B cell (primary cell): Measurements from ENCODE around the gene TMSB4Y. TPM values are rescaled to one million over a fixed set of nuclear protein-coding genes. Genes with fewer than 3 reads are reported as not detected.

Experiments
- ATAC-seq: fragments of 200-7000 bp; cut with Tn5 transposase; one replicate; pipeline ENCODE4 v1.10.0; 2021; ENCODE audit warnings: low read depth, mild to moderate bottlenecking, moderate number of reproducible peaks, moderate library complexity
- CTCF ChIA-PET: fragments of 350-600 bp; sonication (Branson Sonifier 250); formaldehyde crosslinking; loops from one replicate; lab custom pipeline; 2021; ENCODE audit warnings: antibody characterized with exemption, inconsistent platforms; lab: Charles Lee
- POLR2A ChIA-PET: fragments of 350-600 bp; sonication (Branson Sonifier 250); formaldehyde crosslinking; loops from one replicate; lab custom pipeline; 2021; ENCODE audit warnings: antibody characterized with exemption; lab: Charles Lee
- DNase-seq: peaks from one replicate; pipeline ENCODE4 v3.0.0; 2013
- H2AFZ ChIP-seq: 2 replicates; pipeline ENCODE4 v1.6.1; 2012; ENCODE audit warnings: mild to moderate bottlenecking, low read depth, low read length; ENCODE audit not compliant: insufficient read depth, poor library complexity, severe bottlenecking
- H3K27ac ChIP-seq, 2 donors: 1 replicate in 1 of 2; 2 replicates in 1 of 2; pipeline ENCODE4 v1.5.1; 2012 to 2013; ENCODE audit warnings: low read length in 2 of 2, mild to moderate bottlenecking in 2 of 2, moderate library complexity in 1 of 2
- H3K27me3 ChIP-seq, 4 experiments: fragments of 200-600 bp in 1 of 4; sonication (generic) in 1 of 4; replicated peaks in 1 of 4; 1 replicate in 2 of 4; 2 replicates in 2 of 4; pipeline versions ENCODE4 v1.6.1 to v1.7.0; 2013 to 2016; ENCODE audit warnings: low read length in 3 of 4, mild to moderate bottlenecking in 2 of 4, mixed read lengths in 1 of 4, moderate library complexity in 1 of 4; ENCODE audit not compliant: insufficient read depth in 4 of 4, control insufficient read depth in 3 of 4; ENCODE audit errors: control extremely low read depth in 1 of 4
- H3K36me3 ChIP-seq, 2 experiments: replicated peaks in 1 of 2; 1 replicate in 1 of 2; 2 replicates in 1 of 2; pipeline versions ENCODE4 v1.6.1 to v1.7.1; 2013; ENCODE audit warnings: low read length in 1 of 2; ENCODE audit not compliant: insufficient read depth in 2 of 2, control insufficient read depth in 1 of 2; ENCODE audit errors: control extremely low read depth in 1 of 2, extremely low read depth in 1 of 2
- H3K4me1 ChIP-seq, 2 donors: fragments of 200-600 bp in 1 of 2; sonication (generic) in 1 of 2; 1 replicate in 1 of 2; 2 replicates in 1 of 2; pipeline versions ENCODE4 v1.5.1 to v1.6.1; 2013 to 2017; ENCODE audit warnings: low read length in 2 of 2; ENCODE audit not compliant: control insufficient read depth in 2 of 2, insufficient read depth in 2 of 2
- H3K4me2 ChIP-seq: replicated peaks from 2 replicates; pipeline ENCODE3; 2012; ENCODE audit warnings: mild to moderate bottlenecking, low read depth, low read length; ENCODE audit not compliant: poor library complexity, severe bottlenecking
- H3K4me3 ChIP-seq, 5 experiments: fragments of 200-600 bp in 1 of 5; sonication (generic) in 1 of 5; 1 replicate in 3 of 5; 2 replicates in 2 of 5; pipeline versions ENCODE4 v1.5.1 to v1.7.0; 2011 to 2016; ENCODE audit warnings: low read length in 4 of 5, mild to moderate bottlenecking in 4 of 5, low read depth in 2 of 5, control low read depth in 1 of 5, moderate library complexity in 1 of 5; ENCODE audit not compliant: insufficient read depth in 1 of 5; ENCODE audit errors: control extremely low read depth in 1 of 5, extremely low read depth in 1 of 5
- H3K79me2 ChIP-seq: fragments of 200-600 bp; sonication (generic); one replicate; pipeline ENCODE4 v1.6.0; 2016; ENCODE audit warnings: low read length; ENCODE audit not compliant: control insufficient read depth, insufficient read depth
- H3K9ac ChIP-seq: fragments of 200-600 bp; sonication (generic); 2 replicates; pipeline ENCODE4 v1.6.1; 2017; ENCODE audit warnings: mild to moderate bottlenecking, low read length, moderate library complexity
- H3K9me3 ChIP-seq, 3 donors: one replicate each; pipeline versions ENCODE4 v1.6.1 to v1.7.1; 2013; ENCODE audit warnings: low read length in 2 of 3; ENCODE audit not compliant: control insufficient read depth in 2 of 3, insufficient read depth in 1 of 3; ENCODE audit errors: control extremely low read depth in 1 of 3
- H4K20me1 ChIP-seq: 2 replicates; pipeline ENCODE4 v1.6.0; 2012; ENCODE audit warnings: mild to moderate bottlenecking, low read length; ENCODE audit not compliant: insufficient read depth, control insufficient read depth, poor library complexity, severe bottlenecking
- H3K27ac Mint-ChIP-seq: one replicate; pipeline ENCODE4 v1.8.0; 2021; ENCODE audit warnings: mixed read lengths
- H3K27me3 Mint-ChIP-seq: one replicate; pipeline ENCODE4 v1.8.0; 2021; ENCODE audit warnings: mixed read lengths
- H3K4me1 Mint-ChIP-seq: one replicate; pipeline ENCODE4 v1.8.0; 2021; ENCODE audit warnings: mixed read lengths
- H3K4me3 Mint-ChIP-seq: one replicate; pipeline ENCODE4 v1.8.0; 2021; ENCODE audit warnings: mixed read lengths
- H3K9me3 Mint-ChIP-seq: one replicate; pipeline ENCODE4 v1.8.0; 2022; ENCODE audit warnings: mixed read lengths; ENCODE audit not compliant: insufficient read depth
- CTCF ChIP-seq: fragments of 200-600 bp; IDR thresholded peaks from one replicate; pipeline ENCODE4 v1.8.0; 2022; ENCODE audit warnings: antibody characterized with exemption, mild to moderate bottlenecking
- EZH2 ChIP-seq: IDR thresholded peaks from 2 replicates; pipeline ENCODE4 v1.6.1; 2012; ENCODE audit warnings: borderline replicate concordance, low read depth, mild to moderate bottlenecking, moderate library complexity, low read length; ENCODE audit not compliant: insufficient read depth, poor library complexity, severe bottlenecking
- WGBS: methylation state at CpG from one replicate; pipeline ENCODE4 v1.1.5; 2013; ENCODE audit warnings: missing lambda C conversion rate; ENCODE audit not compliant: insufficient coverage; 5-methylcytosine and 5-hydroxymethylcytosine counted together
- intact Hi-C: fragments of 100-400 bp; cut with micrococcal nuclease; formaldehyde crosslinking; loops from one replicate; pipeline ENCODE4 v1.10.0; 2022
- polyA plus RNA-seq: library from polyadenylated mRNA; depleted of rRNA; stranded (reverse); fragments of >200 nt; gene quantifications from 2 replicates; pipeline ENCODE4 v1.2.3, GENCODE V29; 2012
- total RNA-seq, 2 donors: library from RNA; stranded (reverse); fragments of 120-200 nt in 1 of 2; gene quantifications; 1 replicate in 1 of 2; 2 replicates in 1 of 2; pipeline versions ENCODE4 v1.2.3 to v1.2.4, GENCODE V29; 2013 to 2022

The TMSB4Y gene
- total and polyA plus RNA-seq, 2 donors (not counting 1 experiment from before 2014, with no cell fraction given), result 6.6 TPM; not detected in 1

GRCh38 chrY:13718996-13719395, 15.3 kb downstream of the TMSB4Y start:
- H3K36me3 ChIP-seq, result no peaks in the 10 kb centered on the region
- H3K27ac ChIP-seq, result no peak overlapping the region
- H3K4me2 ChIP-seq, result no peak overlapping the region
- no peak for ATAC-seq
- no peaks in the 10 kb centered on the region for H3K27me3 ChIP-seq
- no peak overlapping the region for H2AFZ ChIP-seq
- WGBS, result 67% methylated on average over 1 of the region's 1 CpG
- ChIA-PET POLR2A (no interaction called here), CTCF (interaction anchor here (0.7 kb wide), 1 partner anchor 19 kb away, joined by 3 read pairs; no protein-coding TSS in a partner anchor)
- Mint-ChIP-seq H3K4me3 (no peak overlapping the region), H3K9me3 (peaks cover 5% of the 10 kb centered on the region), H3K4me1 (no peaks in the 10 kb centered on the region), H3K27ac (no peak overlapping the region), H3K27me3 (no peaks in the 10 kb centered on the region)
- H3K9ac ChIP-seq, result no peak overlapping the region
- no peak overlapping the region for H3K4me3 ChIP-seq
- TF ChIP-seq CTCF (no peak), EZH2 (no peak)
- H3K4me1 ChIP-seq, result no peaks in the 10 kb centered on the region
- intact Hi-C loops, result no loop called here
- no peak for DNase-seq
- peaks cover 0 to 6% (median 0%) of the 10 kb centered on the region in 3 donors for H3K9me3 ChIP-seq
- no peaks in the 10 kb centered on the region for H4K20me1 ChIP-seq
- H3K79me2 ChIP-seq, result no peaks in the 10 kb centered on the region

- TF ChIP-seq CTCF (no peak), EZH2 (no peak)
- Histone ChIP-seq H3K79me2 (no peaks in the 10 kb centered on the region), H3K9ac (no peak overlapping the region), H3K27me3 (no peaks in the 10 kb centered on the region), H3K4me2 (no peak overlapping the region), H2AFZ (no peak overlapping the region), H3K36me3 (no peaks in the 10 kb centered on the region), H3K4me1 (no peaks in the 10 kb centered on the region), H3K9me3 (no peaks in the 10 kb centered on the region), H3K27ac (no peak overlapping the region), H4K20me1 (no peaks in the 10 kb centered on the region), H3K4me3 (no peak overlapping the region)
- no CpG with 5 or more reads among the region's 6 CpGs for WGBS
- H3K4me1 Mint-ChIP-seq, result no peaks in the 10 kb centered on the region
- H3K4me3 Mint-ChIP-seq, result no peak overlapping the region
- no peak for ATAC-seq
- no peak for DNase-seq
- no peak overlapping the region for H3K27ac Mint-ChIP-seq
- CTCF ChIA-PET, result interaction anchor here (2.4 kb wide), 1 partner anchor 9 kb away, joined by 11 read pairs; no protein-coding TSS in a partner anchor
- POLR2A ChIA-PET, result no interaction called here
- H3K27me3 Mint-ChIP-seq, result no peaks in the 10 kb centered on the region
- H3K9me3 Mint-ChIP-seq, result peaks cover 3% of the 10 kb centered on the region
- intact Hi-C loops, result loop anchor here (1.0 kb wide), 1 partner anchor 293 kb away; no protein-coding TSS in a partner anchor
Observed at GRCh38 chrY:13729517-13729916, 25.8 kb downstream of the TMSB4Y start.
